Retinal pigment epithelial cell (primary cell): ENCODE data around the gene MCFD2.
A peak's percentile ranks its signal among the peaks of the same experiment; 100 is the strongest.

Experiments
- DNase-seq: peaks from one replicate; pipeline ENCODE4 v3.0.0-alpha.2; 2010; ENCODE audit warnings: low read depth
- H3K4me3 ChIP-seq: 2 replicates; pipeline ENCODE4 v1.5.1; 2011; ENCODE audit warnings: mild to moderate bottlenecking, low read length, control low read depth, moderate library complexity
- TF ChIP-seq, protein P1 (sequence below): conservative IDR thresholded peaks from 2 replicates; pipeline ENCODE4 v1.5.1; 2011; ENCODE audit warnings: low read depth, low read length, control low read depth, inconsistent platforms

Gene MCFD2

DNA sequence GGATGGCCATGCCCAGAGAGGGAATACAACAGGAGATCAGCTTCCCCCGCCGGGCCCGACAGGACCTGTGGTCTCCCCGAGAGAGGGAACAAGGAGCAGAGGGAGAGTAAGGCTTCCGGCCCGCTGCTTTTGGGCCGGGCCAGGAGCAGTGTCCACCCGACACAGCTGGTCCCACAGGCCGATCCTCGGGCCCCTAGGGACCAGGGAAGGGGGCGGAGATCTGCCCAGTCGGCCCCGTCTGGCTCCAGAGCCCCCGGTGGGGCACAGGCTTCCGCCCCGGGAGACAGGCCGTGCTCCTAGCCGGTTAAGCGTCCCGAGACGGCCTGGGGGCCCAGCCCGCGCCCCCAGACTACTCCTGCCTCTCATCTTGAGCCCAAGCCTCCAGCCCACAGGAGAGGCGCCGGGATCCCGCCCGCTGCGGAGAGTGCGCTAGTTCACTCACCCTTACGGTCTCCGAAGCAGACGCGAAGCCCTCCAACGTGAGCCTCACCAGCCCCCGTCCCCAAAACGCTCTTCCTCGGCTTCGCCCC, at the start of gene MCFD2:
TSS of gene MCFD2 (minus strand) at position 526 of the 530 bp plus-strand sequence. CDS start 6,635 bp downstream, outside the sequence.
- H3K4me3 ChIP-seq = peak within 1 kb of the TSS; percentile 91
- no peak for DNase-seq

DNA sequence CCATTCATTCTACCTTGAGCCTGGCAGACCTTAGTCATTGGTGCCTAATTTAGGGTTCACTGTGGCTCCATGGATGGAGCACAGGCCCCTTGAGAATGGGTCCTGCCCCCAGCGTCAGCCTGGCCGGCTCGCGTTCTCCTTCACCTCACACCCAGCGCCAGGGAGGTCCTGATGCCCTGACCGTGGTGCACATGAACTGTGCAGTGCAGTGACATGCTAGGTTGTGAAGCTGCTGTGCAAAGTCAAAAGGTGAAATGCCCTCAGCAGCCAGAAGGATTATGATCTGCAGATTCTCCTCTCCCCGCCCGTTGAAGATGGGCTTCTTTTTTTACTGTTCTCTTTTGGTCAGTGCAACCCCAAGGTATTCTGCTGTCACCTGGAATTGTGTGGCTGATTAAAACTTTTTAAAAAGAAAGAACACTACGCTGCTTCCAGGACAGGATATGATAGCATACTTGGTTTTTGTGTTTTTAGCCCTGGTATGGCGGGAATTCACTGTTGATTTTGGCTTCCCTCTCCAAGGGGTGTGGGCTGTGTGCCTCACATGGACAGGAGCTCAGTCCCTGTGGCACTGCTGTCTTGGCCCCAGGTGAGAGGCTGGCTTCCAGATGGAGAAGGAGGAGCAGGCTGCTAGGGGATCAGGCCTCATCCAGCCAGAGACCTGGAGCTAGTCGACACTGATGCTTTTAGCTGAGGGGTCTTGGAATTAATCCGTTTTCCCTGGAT, 49.4 kb upstream of the MCFD2 start:
- H3K4me3 ChIP-seq = no peak overlapping the region
- no peak for DNase-seq
- TF ChIP-seq, protein P1, sequence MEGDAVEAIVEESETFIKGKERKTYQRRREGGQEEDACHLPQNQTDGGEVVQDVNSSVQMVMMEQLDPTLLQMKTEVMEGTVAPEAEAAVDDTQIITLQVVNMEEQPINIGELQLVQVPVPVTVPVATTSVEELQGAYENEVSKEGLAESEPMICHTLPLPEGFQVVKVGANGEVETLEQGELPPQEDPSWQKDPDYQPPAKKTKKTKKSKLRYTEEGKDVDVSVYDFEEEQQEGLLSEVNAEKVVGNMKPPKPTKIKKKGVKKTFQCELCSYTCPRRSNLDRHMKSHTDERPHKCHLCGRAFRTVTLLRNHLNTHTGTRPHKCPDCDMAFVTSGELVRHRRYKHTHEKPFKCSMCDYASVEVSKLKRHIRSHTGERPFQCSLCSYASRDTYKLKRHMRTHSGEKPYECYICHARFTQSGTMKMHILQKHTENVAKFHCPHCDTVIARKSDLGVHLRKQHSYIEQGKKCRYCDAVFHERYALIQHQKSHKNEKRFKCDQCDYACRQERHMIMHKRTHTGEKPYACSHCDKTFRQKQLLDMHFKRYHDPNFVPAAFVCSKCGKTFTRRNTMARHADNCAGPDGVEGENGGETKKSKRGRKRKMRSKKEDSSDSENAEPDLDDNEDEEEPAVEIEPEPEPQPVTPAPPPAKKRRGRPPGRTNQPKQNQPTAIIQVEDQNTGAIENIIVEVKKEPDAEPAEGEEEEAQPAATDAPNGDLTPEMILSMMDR = no peak

More for the DNA sequence above, at the start of gene MCFD2:
- TF ChIP-seq, protein P1 = no peak

DNA sequence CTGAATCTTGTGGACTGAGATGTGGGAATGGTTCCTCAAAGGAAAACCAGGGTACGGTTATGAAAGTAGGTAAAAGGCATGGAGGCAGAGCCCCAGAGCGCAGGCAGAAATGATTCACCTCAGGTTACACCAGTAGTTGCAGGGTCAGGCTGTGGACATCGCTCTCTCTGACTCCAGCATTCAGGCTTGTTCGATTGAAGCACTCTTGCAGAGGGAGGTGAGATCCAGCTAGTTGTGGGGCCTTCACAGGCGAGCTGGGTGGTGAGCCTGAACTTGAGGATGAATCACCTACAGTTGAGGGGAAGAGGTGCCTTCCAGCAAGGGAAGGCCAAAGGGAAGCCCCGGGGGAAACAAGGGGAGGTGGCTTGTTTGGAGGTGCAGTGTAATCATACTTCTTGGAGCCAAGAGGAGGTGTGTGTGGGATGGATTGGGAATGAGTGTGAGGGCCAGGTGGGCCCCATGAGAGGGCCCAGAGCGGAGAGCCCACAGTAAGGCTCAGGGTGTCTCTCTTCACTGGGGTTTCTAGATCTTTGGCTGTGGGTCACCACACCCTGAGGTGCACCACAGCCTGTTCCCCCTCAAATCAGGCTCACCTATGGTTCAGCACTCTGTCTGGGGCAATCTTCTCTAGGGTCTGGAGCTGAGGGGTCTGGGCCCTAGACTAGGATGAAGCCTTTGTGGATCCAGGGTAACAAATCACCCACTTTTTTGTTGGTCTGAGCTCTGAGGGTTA, 48.5 kb upstream of the MCFD2 start:
- no peak for DNase-seq
- TF ChIP-seq, protein P1 = no peak

DNA sequence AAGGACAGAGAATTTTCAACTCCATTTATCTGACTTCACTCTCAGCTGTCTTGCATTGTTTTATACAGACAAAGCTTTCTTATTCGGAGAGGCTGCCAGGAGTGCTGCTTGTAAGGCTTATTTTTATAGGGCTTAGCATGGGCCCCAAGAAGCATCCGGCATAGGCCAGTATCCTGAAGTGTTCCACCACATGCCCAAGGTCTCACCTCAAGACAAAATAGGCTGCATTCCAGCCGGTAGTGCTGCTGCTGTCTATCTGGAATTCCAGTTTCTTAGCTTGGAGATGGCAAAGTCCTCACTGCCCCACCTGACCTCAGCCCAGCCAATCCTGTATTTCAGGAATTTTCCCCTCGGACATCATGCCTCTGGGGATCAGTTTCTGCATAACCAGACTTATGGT, 47.6 kb upstream of the MCFD2 start:
- TF ChIP-seq, protein P1 = no peak
- H3K4me3 ChIP-seq = no peak overlapping the region
- no peak for DNase-seq

More for the DNA sequence above, 48.5 kb upstream of the MCFD2 start:
- no peak overlapping the region for H3K4me3 ChIP-seq

DNA sequence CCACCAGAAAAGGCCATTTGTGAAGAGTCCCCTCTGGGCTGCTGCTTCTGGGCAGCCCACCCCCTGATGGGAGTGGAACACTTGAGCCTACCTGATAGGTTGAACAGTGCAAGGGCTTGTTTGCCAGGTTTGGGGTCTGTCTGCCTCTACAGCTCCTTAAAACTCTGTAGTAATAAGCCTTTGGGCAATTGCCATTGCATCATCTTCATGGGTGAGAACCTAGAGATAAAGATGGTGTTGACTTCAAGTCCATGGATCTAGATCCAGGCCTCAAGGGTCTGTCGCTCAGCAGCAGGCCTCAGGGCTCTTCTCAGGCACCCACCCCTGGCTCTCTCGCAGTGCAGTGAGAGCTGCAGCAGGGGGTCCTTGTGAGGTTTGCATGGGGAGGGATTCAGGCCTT, 47.1 kb upstream of the MCFD2 start:
- DNase-seq = no peak
- TF ChIP-seq, protein P1 = no peak
- H3K4me3 ChIP-seq = no peak overlapping the region

DNA sequence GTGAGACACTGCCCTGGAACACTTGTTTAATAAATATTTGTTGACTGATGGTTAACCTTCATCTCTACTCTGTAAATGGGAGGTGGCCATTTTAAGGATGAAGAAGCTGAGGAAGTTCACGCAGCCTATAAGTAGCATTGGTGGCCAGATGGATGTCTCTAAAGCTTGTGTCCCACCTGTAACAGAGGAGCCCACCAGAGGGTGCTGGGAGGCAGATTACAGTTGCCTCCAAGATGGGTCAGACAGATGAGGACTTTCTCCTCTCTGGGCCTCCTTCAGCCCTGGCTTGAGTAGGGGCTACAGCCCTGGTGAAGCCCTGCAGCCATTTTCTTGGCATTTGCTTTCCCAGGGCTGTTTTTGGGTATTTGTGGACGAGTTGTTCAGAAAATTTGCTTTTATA, 45.0 kb upstream of the MCFD2 start:
- TF ChIP-seq, protein P1 = no peak
- DNase-seq = no peak
- H3K4me3 ChIP-seq = no peak overlapping the region
